ENCODE data around the gene NEK6.

Gene NEK6

DNA sequence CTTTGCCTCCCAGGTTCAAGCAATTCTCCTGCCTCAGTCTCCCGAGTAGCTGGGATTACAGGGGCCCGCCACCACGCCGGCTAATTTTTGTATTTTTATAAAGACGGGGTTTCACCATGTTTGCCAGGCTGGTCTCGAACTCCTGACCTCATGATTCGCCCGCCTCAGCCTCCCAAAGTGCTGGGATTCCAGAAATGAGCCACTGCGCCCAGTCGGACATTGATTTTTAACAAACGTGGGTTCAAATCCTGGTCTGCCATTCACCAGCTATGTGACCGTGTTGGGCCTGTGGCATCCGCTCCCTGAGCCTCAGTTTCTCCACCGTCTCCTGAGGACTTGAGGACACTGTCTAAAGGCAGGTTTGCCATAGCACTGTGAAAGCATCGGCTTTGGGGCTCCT lies 41.8 kb upstream of the NEK6 start:
- H3K4me1 ChIP-seq: peaks cover 0 to 8% (median 3%) of the 10 kb centered on the region in 4 donors
- intact Hi-C loops (cut with DNase I; ENCODE audit: low total_unique reads): loop anchor here (10.0 kb wide), 1 partner anchor 81 kb away; no protein-coding TSS in a partner anchor
- H3K9me3 ChIP-seq: no peaks in the 10 kb centered on the region
- H3K27ac ChIP-seq: no peak overlapping the region
- TF ChIP-seq, protein P1, sequence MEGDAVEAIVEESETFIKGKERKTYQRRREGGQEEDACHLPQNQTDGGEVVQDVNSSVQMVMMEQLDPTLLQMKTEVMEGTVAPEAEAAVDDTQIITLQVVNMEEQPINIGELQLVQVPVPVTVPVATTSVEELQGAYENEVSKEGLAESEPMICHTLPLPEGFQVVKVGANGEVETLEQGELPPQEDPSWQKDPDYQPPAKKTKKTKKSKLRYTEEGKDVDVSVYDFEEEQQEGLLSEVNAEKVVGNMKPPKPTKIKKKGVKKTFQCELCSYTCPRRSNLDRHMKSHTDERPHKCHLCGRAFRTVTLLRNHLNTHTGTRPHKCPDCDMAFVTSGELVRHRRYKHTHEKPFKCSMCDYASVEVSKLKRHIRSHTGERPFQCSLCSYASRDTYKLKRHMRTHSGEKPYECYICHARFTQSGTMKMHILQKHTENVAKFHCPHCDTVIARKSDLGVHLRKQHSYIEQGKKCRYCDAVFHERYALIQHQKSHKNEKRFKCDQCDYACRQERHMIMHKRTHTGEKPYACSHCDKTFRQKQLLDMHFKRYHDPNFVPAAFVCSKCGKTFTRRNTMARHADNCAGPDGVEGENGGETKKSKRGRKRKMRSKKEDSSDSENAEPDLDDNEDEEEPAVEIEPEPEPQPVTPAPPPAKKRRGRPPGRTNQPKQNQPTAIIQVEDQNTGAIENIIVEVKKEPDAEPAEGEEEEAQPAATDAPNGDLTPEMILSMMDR (IDR thresholded peaks at IDR 0.05): no peak
- peak in 1 of 2 donors; percentile 35 for DNase-seq
- no peaks in the 10 kb centered on the region for H3K36me3 ChIP-seq
- H3K27me3 ChIP-seq: no peaks in the 10 kb centered on the region
- H3K4me3 ChIP-seq: no peak overlapping the region

DNA sequence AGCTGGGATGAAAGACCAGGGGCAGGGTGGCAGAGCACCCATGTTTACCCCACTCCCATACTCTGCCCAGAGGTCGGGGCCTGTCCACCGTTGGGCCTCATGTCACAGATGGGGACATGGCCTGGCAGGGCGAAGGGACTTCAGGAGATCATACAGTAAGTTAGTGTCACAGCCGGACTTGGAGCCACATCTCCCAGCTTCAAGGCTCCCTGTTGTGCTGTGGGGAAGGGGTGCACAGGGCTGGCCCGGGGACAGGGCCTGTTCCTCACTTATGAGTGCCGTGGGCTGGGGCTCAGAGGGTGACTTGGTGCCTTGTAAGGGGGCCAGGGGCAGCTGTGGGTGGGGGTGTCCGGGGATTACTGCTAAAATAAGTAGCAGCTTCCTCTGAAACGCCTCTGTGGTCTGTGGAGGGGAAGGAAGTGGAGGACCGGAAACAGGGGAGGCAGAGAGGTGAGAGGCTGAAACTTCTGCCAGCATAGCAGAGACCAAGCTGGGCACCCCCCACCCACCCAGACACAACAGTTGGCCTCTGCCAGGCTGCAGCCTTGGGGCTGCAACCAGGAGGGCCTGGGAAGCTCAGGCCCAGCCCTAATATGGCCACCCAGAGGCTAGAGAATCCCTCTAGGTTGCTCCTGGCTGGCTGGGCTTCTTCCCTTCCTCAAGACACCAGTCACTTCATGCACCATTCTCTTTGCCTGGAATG lies 41.1 kb upstream of the NEK6 start:
- no peaks in the 10 kb centered on the region for H3K36me3 ChIP-seq
- no peaks in the 10 kb centered on the region for H3K9me3 ChIP-seq
- H3K27me3 ChIP-seq: no peaks in the 10 kb centered on the region
- DNase-seq: peak in 1 of 2 donors; percentile 65
- TF ChIP-seq, protein P1 (IDR thresholded peaks at IDR 0.05): no peak
- H3K27ac ChIP-seq: no peak overlapping the region
- H3K4me3 ChIP-seq: no peak overlapping the region
- intact Hi-C loops (cut with DNase I; ENCODE audit: low total_unique reads): loop anchor here (10.0 kb wide), 1 partner anchor 82 kb away; no protein-coding TSS in a partner anchor
- H3K4me1 ChIP-seq: peaks cover 0 to 14% (median 6%) of the 10 kb centered on the region in 4 donors

DNA sequence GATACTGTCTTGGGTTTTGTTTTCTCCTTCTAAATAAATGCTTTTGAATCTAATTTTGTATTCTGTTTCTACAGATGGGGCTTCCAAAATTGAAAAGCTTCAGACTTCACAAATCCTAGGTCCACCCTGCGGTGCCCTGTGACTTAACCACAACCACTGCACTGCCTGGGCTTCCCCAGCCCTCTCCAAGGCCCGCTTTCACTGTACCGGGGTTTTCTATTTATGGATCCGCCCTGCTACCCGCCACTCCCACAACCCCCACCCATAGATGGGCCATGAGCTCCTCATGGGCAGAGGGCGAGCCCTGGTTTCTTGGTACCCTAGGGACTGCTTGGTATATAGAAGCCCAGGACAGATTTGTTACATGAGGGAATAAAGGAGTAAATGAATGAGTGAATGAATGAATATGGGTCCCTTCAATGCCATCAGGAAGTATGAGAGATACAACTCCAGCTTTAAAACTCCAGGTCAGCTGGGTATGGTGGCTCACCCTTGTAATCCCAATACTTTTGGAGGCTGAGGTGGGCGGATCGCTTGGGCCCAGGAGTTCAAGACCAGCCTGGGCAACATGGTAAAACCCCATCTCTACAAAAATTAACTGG lies 39.8 kb upstream of the NEK6 start:
- DNase-seq: peak in 1 of 2 donors; percentile 40

DNA sequence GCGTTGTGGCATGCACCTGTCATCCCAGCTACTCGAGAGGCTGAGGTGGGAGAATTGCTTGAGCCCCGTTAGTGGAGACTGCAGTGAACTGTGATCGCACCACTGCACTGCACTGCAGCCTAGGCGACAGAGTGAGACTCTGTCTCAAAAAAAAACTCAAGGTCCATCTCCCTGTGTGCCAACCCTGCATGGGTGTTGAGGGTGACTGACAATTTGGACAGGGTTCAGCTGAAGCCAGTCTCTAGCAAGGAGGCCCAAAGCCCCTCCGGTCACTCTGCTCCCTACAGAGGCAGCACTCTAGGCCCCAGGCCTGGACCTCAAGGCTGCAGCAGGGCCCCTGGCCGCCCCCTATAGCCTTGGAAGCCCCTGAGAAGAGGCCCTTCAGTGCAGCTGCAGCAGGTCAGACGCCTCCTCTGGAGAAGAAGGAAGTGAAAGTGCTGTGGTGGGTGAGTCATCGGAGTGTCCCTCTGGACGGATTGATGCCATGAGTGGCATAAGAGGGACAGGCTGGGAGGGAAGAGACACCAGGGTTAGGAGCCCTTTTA lies 39.2 kb upstream of the NEK6 start:
- TF ChIP-seq, protein P1 (IDR thresholded peaks at IDR 0.05): no peak
- H3K4me1 ChIP-seq: peaks cover 0 to 14% (median 6%) of the 10 kb centered on the region in 4 donors

More for the DNA sequence above, 39.8 kb upstream of the NEK6 start:
- no peaks in the 10 kb centered on the region for H3K27me3 ChIP-seq
- no peak overlapping the region for H3K27ac ChIP-seq
- intact Hi-C loops (cut with DNase I; ENCODE audit: low total_unique reads): loop anchor here (10.0 kb wide), 1 partner anchor 83 kb away; no protein-coding TSS in a partner anchor
- no peak overlapping the region for H3K4me3 ChIP-seq
- TF ChIP-seq, protein P1 (IDR thresholded peaks at IDR 0.05): no peak
- peaks cover 0 to 14% (median 6%) of the 10 kb centered on the region in 4 donors for H3K4me1 ChIP-seq
- H3K9me3 ChIP-seq: no peaks in the 10 kb centered on the region
- H3K36me3 ChIP-seq: no peaks in the 10 kb centered on the region

DNA sequence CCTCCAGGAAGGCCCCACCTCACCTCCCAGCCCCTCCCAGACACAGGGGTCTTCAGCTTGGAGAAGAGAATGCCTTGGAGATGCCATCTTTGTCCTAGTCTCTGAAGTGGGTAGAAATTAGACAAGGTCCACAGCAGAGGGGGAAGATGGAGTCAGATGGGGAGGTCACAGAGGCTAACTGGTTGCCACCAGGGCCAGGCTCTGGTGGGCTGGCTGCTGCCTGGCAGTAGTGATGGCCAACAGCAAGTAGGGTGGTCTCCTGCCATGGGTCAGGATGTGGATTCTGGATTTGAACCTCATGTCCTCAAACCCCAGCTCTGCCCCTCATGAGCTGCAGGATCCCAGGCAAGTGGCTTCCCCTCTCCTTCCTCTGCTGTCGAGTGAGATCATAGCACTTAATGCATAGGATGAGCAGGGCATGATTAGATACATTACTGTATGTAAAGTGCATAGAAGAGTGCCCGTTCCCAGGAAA lies 38.7 kb upstream of the NEK6 start:
- intact Hi-C loops (cut with DNase I; ENCODE audit: low total_unique reads): loop anchor here (10.0 kb wide), 1 partner anchor 84 kb away; no protein-coding TSS in a partner anchor
- peaks cover 0 to 14% (median 6%) of the 10 kb centered on the region in 4 donors for H3K4me1 ChIP-seq
- no peak overlapping the region for H3K4me3 ChIP-seq
- no peaks in the 10 kb centered on the region for H3K36me3 ChIP-seq
- DNase-seq: peak in 1 of 2 donors; percentile 37
- H3K27ac ChIP-seq: no peak overlapping the region
- H3K27me3 ChIP-seq: no peaks in the 10 kb centered on the region
- H3K9me3 ChIP-seq: no peaks in the 10 kb centered on the region
- TF ChIP-seq, protein P1 (IDR thresholded peaks at IDR 0.05): no peak

More for the DNA sequence above, 39.2 kb upstream of the NEK6 start:
- Histone ChIP-seq H3K27me3 (no peaks in the 10 kb centered on the region), H3K4me3 (no peak overlapping the region), H3K9me3 (no peaks in the 10 kb centered on the region), H3K27ac (no peak overlapping the region), H3K36me3 (no peaks in the 10 kb centered on the region)
- intact Hi-C loops (cut with DNase I; ENCODE audit: low total_unique reads): loop anchor here (10.0 kb wide), 1 partner anchor 84 kb away; no protein-coding TSS in a partner anchor
- peak; percentile 64 to 76 for DNase-seq

Data from tibial artery (tissue), 4 donors.